HepG2 (cell line): ENCODE results near the gene CDK12. TPM values are rescaled to one million over a fixed set of nuclear protein-coding genes. Genes with fewer than 3 reads are reported as not detected.

ENCODE experiments used
- ATAC-seq: fragments of 200-7000 bp; cut with Tn5 transposase; 3 replicates; pipeline ENCODE4 v1.9.1; 2020; ENCODE audit warnings: mild to moderate bottlenecking, moderate library complexity
- BruUV-seq: library from RNA; stranded (reverse); fragments of 400-500 nt; replicated peaks from 2 replicates; lab custom pipeline; 2021; lab: Mats Ljungman, UMichigan
- CTCF ChIA-PET: fragments of 300-600 bp; formaldehyde crosslinking; extraction: SDS; loops from one replicate; lab custom pipeline; 2021; ENCODE audit warnings: low total read pairs, inconsistent platforms, low intra/inter-chr PET ratio; lab: Yijun Ruan, JAX
- POLR2A ChIA-PET: fragments of 350-600 bp; sonication (Branson Sonifier 250); formaldehyde crosslinking; loops from one replicate; lab custom pipeline; 2020; ENCODE audit warnings: antibody characterized with exemption, inconsistent platforms; lab: Yijun Ruan, JAX
- DNase-seq: peaks from one replicate; pipeline ENCODE4 v3.0.0-alpha.2; 2015; ENCODE audit warnings: low spot score
- FAIRE-seq: peaks from 3 replicates; lab custom pipeline; 2011; peaks lifted over from hg19 to GRCh38; lab: Jason Lieb, UNC
- H2AFZ ChIP-seq: one replicate; pipeline ENCODE4 v1.6.1; 2011; ENCODE audit warnings: low read length, inconsistent platforms
- H3K27ac ChIP-seq: fragments of 300-600 bp; 3 replicates; pipeline ENCODE4 v1.8.0; 2011; ENCODE audit warnings: mixed run types, mild to moderate bottlenecking, mixed read lengths, low read length, inconsistent platforms; ENCODE audit not compliant: insufficient read depth; ENCODE audit errors: extremely low read length
- H3K27me3 ChIP-seq, 2 experiments: fragments of 200-600 bp in 1 of 2; 2 replicates in 1 of 2; 3 replicates in 1 of 2; pipeline versions ENCODE4 v1.6.0 to v1.8.0; 2011; ENCODE audit warnings: low read length in 2 of 2, mild to moderate bottlenecking in 2 of 2, moderate library complexity in 2 of 2, inconsistent platforms in 1 of 2; ENCODE audit not compliant: insufficient read depth in 2 of 2, control insufficient read depth in 1 of 2
- H3K36me3 ChIP-seq, 2 experiments: fragments of 200-600 bp in 1 of 2; replicated peaks in 1 of 2; 2 replicates in 1 of 2; 3 replicates in 1 of 2; pipeline versions ENCODE4 v1.5.1 to v1.8.0; 2011; ENCODE audit warnings: low read length in 2 of 2, inconsistent platforms in 1 of 2; ENCODE audit not compliant: insufficient read depth in 2 of 2, control insufficient read depth in 1 of 2
- H3K4me1 ChIP-seq: 2 replicates; pipeline ENCODE4 v1.5.1; 2012; ENCODE audit warnings: low read length, inconsistent platforms; ENCODE audit not compliant: insufficient read depth
- H3K4me2 ChIP-seq: 2 replicates; pipeline ENCODE4 v1.6.0; 2011; ENCODE audit warnings: low read depth, low read length, inconsistent platforms
- H3K4me3 ChIP-seq, 3 experiments: fragments of 200-600 bp in 1 of 3; sonication (generic), shearing (Covaris generic) in 1 of 3; replicated peaks in 1 of 3; 2 replicates each; pipeline ENCODE4 v1.5.1; 2011 to 2016; ENCODE audit warnings: low read length in 3 of 3, inconsistent platforms in 2 of 3, low read depth in 2 of 3, mild to moderate bottlenecking in 2 of 3, control low read depth in 1 of 3, mixed read lengths in 1 of 3; ENCODE audit not compliant: insufficient read depth in 1 of 3
- H3K79me2 ChIP-seq: one replicate; pipeline ENCODE4 v1.6.1; 2011; ENCODE audit warnings: low read length, inconsistent platforms; ENCODE audit not compliant: insufficient read depth
- H3K9ac ChIP-seq: 2 replicates; pipeline ENCODE4 v1.6.0; 2011; ENCODE audit warnings: mild to moderate bottlenecking, low read depth, low read length, inconsistent platforms; ENCODE audit not compliant: insufficient read depth
- H3K9me3 ChIP-seq: 2 replicates; pipeline ENCODE4 v1.5.1; 2012; ENCODE audit warnings: mild to moderate bottlenecking, low read length
- H4K20me1 ChIP-seq: 2 replicates; pipeline ENCODE4 v1.6.0; 2011; ENCODE audit warnings: inconsistent platforms, mild to moderate bottlenecking, low read length, moderate library complexity; ENCODE audit not compliant: insufficient read depth
- DR1 ChIP-seq: sonication (generic); formaldehyde crosslinking; IDR thresholded peaks from 2 replicates; pipeline ENCODE4 v1.8.0; 2021; ENCODE audit warnings: mild to moderate bottlenecking, missing genetic modification reagents, inconsistent platforms
- GZF1 ChIP-seq: sonication (generic); formaldehyde crosslinking; IDR thresholded peaks from 2 replicates; pipeline ENCODE4 v1.5.1; 2020; ENCODE audit warnings: mild to moderate bottlenecking, missing genetic modification reagents
- RBFOX2 ChIP-seq: fragments of 200-400 bp; formaldehyde crosslinking; IDR thresholded peaks from 2 replicates; pipeline ENCODE4 v1.6.1; 2017; ENCODE audit warnings: low read depth, mild to moderate bottlenecking, low read length
- SIX4 ChIP-seq: sonication (generic); formaldehyde crosslinking; IDR thresholded peaks from 2 replicates; pipeline ENCODE4 v1.4.0; 2020; ENCODE audit warnings: missing genetic modification reagents
- ZNF530 ChIP-seq: sonication (generic); formaldehyde crosslinking; IDR thresholded peaks from 2 replicates; pipeline ENCODE4 v1.5.0; 2020; ENCODE audit warnings: low read depth, mild to moderate bottlenecking, missing genetic modification reagents
- WGBS: methylation state at CpG from one replicate; pipeline ENCODE4 v1.1.6; 2017; ENCODE audit warnings: low lambda C conversion rate; 5-methylcytosine and 5-hydroxymethylcytosine counted together
- in situ Hi-C: cut with HindIII; loops from 2 replicates; pipeline ENCODE4 v1.10.0; 2017; ENCODE audit warnings: low pct_unique_long_range_greater_than_20kb; ENCODE audit not compliant: extremely low pct_ligation_motif_present
- intact Hi-C: fragments of 100-400 bp; cut with micrococcal nuclease; formaldehyde crosslinking; loops from one replicate; pipeline ENCODE4 v1.10.0; 2022; ENCODE audit not compliant: unreplicated experiment
- polyA plus RNA-seq, 8 experiments: library from polyadenylated mRNA; depleted of rRNA in 3 of 8; stranded (reverse) in 7 of 8; unstranded in 1 of 8; fragments of >200 nt; fragmentation: Illumina TruSeq in 4 of 8; extraction: Trizol in 4 of 8; gene quantifications; 2 replicates each; pipeline versions ENCODE4 v1.2.1 to v1.2.3, GENCODE V29; 2011 to 2016; ENCODE audit warnings: low read depth in 4 of 8, missing spikeins in 1 of 8, mixed read lengths in 1 of 8; ENCODE audit not compliant: insufficient read depth in 1 of 8
- total RNA-seq, 5 experiments: library from RNA; depleted of rRNA; stranded (reverse); fragments of >200 nt; fragmentation: Illumina TruSeq; extraction: Trizol; gene quantifications; 2 replicates each; pipeline ENCODE4 v1.2.3, GENCODE V29; 2016; ENCODE audit warnings: low read depth in 1 of 5

CDK12 gene
- total and polyA plus RNA-seq, 2 of the 13 experiments (the other 11 are each of a cell fraction or from before 2014, with no cell fraction given): 24.0 to 88.6 TPM

DNA sequence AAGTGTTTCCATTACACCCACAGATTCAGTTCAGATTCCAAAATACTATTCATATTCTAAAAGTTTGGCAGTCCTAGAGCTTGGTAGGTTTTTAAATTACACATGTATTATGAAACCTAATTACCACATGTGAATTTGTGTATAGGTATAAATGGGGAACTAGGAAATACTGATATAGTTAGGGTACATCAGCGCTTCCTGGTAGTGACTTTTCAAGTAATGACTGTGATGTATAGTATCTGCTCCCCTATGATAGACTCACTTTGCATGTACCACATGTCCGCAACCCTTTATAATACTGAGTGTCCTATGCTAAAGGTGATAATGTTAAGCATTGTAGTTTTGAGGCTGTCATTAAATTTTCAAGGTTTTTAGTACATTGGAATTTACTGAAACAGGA lies 22.9 kb downstream of the CDK12 start:
- Histone ChIP-seq H3K4me1 (no peaks in the 10 kb centered on the region; the same call in 1 of the 2 replicates), H3K79me2 (peaks cover 10% of the 10 kb centered on the region), H3K4me2 (no peak overlapping the region), H3K9ac (no peak overlapping the region), H2AFZ (no peak overlapping the region), H3K9me3 (no peaks in the 10 kb centered on the region), H3K4me3 (no peak overlapping the region), H4K20me1 (no peaks in the 10 kb centered on the region), H3K36me3 (peaks cover 16 to 33% of the 10 kb centered on the region in 2 experiments; a peak in 4 of 5 replicates), H3K27me3 (no peaks in the 10 kb centered on the region), H3K27ac (no peak overlapping the region)
- TF ChIP-seq ZNF530 (CRISPR knock-in tag) (no peak), GZF1 (CRISPR knock-in tag) (no peak), DR1 (CRISPR knock-in tag) (no peak)
- BruUV-seq: TSS peak; percentile 39
- DNase-seq: no peak
- 100% methylated on average over 2 of the region's 2 CpGs for WGBS
- POLR2A ChIA-PET: no interaction called here
- no peak for ATAC-seq
- CTCF ChIA-PET: no interaction called here
- in situ Hi-C loops (no loop called here), intact Hi-C loops (no loop called here)
- FAIRE-seq: peak; percentile 15

DNA sequence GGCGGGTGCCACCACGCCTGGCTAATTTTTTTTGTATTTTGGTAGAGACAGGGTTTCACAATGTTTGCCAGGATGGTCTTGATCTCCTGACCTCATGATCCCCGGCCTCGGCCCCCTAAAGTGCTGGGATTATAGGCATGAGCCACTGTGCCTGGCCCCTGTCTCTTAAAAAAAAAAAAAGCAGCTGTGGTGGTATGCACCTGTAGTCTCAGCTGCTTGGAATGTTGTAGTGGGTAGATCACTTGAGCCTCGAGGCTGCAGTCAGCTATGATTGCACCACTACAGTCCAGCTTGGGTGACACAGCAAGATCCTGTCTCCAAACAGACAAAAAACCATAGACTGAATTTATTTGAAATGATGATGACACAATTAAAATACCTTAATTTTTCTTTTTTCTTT lies 24.3 kb downstream of the CDK12 start:
- H3K79me2 ChIP-seq: peaks cover 10% of the 10 kb centered on the region
- H3K9me3 ChIP-seq: no peaks in the 10 kb centered on the region
- H3K36me3 ChIP-seq: peaks cover 14 to 29% of the 10 kb centered on the region in 2 experiments; a peak in 4 of 5 replicates
- no peaks in the 10 kb centered on the region for H3K27me3 ChIP-seq
- no peaks in the 10 kb centered on the region for H3K4me1 ChIP-seq
- no peak for ATAC-seq
- ChIA-PET POLR2A (interaction anchor here (1.1 to 2.6 kb wide), 4 partner anchors 10 to 35 kb away, joined by 3 to 18 read pairs (median 6); partner anchors contain the start of genes CDK12 and MED1), CTCF (no interaction called here)
- no peak overlapping the region for H3K27ac ChIP-seq
- H4K20me1 ChIP-seq: no peaks in the 10 kb centered on the region
- H3K4me3 ChIP-seq: no peak overlapping the region
- 95% methylated on average over 5 of the region's 5 CpGs for WGBS
- in situ Hi-C loops: no loop called here
- no peak overlapping the region for H3K9ac ChIP-seq
- TF ChIP-seq SIX4 (CRISPR knock-in tag): no peak
- TF ChIP-seq RBFOX2: 0 out of 2 replicates have a peak, but pooled peaks have one; percentile 36
- TF ChIP-seq, all 625 proteins: peak for 1
- FAIRE-seq (no peak), DNase-seq (no peak)
- intact Hi-C loops: no loop called here
- Histone ChIP-seq H2AFZ (no peak overlapping the region), H3K4me2 (no peak overlapping the region)
- no TSS peak for BruUV-seq
